T-helper 9 cell (primary cell): Measurements from ENCODE around the gene GRIK4.

Experiments
- DNase-seq: peaks from one replicate; pipeline ENCODE4 v3.0.0-alpha.2; 2020

GRIK4 gene

DNA sequence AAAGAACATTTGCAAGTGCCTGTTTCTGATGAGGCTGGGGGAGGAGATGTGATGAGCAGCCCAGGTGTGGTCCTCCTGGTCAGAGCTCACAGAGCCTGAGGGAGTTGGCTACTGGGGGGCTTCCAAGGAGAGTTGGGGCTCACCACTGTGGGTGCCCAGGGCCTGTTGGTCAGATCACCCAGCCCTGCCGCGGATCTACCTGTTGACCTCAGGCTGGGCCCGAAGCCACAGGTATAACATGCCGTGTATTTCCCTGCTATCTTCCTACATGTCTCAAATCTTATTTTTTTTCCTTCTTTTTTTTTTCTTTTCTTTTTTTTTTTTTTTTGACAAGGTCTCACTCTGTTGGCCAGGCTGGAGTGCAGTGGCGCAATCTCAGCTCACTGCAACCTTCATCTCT, 312.7 kb downstream of the GRIK4 start:
- DNase-seq: no peak

DNA sequence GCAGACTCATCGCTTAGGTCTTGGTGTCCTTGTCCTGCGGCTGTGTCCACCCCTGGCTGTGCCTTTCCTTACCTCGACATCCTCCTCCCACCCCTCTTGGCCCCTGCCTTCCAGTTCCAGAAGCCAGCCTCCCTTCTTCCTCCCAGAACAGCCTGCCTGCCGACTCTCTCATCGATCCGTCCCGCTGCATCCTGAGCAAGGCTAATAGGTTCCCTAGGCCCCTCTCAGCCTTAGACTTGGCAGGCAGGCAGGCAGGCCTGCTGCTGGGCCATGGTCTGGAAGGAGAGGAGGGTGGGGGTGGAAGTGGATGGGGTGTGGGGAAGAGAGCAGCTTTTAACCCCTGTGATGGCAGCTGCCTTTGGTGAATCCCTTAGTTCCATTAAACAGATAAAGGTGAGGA, 315.6 kb downstream of the GRIK4 start:
- DNase-seq: no peak

DNA sequence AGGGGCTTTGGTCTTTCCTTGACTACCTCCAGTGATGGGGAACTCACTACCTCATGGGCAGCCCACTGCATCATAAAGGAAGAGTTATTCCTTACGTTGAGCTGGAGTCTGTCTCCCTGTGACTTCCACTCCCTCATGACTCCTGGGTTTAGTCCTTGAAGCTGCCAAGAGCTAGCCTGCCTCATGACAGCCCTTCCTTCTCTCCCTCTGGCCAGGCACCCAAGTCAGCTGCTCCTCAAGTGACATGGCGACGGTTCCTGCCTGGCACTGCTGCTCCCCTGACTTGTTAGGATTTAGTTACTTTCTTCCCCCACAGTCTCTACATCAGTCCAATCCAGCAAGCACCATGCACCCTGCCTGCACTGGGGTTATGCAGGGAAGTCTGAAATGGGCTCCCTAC, 316.3 kb downstream of the GRIK4 start:
- no peak for DNase-seq

DNA sequence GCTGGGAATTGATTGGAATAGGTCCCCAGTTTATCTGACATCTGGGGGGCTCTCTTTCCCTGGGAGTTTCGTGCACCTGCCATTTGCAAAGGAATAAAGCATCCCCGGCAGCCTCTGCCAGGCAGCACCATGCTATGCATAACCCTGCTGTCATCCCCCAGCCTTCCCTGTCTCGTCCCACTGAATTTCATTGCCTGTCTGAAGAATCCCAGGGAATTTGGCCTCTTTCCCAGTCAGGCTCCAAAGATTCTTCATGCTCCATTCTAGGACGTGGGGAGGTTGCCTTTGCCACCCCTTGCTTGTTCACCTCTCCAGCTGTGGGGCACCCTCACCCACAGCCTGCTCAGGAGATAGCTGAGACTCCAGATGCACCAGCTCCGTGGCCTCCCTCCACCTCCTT, 317.3 kb downstream of the GRIK4 start:
- DNase-seq: no peak

DNA sequence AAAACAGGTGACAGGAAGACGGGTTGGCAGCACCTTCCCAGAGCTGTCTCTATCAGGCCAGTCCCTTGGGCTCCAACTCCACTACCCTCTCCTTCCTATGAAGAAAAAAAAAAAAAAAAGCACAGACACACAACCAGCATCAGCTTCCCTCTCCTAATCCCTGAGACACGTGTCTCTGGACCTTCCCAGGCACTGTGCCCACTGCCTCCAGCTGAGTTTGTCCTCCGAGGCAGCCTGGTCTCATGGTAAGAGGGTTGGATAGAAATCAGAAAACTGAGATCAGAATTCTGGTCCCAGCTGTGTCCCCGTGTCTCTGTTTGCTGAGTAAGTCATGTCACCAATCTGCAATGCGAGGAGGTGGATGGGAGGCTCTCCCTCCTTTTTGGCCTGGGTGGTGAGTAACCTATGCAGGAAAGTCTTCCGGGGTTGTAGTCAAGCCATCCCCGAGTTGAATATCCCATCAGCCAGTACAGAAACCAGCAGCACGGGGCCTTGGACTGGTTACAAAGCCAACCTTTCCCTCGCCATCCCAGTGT, 318.6 kb downstream of the GRIK4 start:
- no peak for DNase-seq

DNA sequence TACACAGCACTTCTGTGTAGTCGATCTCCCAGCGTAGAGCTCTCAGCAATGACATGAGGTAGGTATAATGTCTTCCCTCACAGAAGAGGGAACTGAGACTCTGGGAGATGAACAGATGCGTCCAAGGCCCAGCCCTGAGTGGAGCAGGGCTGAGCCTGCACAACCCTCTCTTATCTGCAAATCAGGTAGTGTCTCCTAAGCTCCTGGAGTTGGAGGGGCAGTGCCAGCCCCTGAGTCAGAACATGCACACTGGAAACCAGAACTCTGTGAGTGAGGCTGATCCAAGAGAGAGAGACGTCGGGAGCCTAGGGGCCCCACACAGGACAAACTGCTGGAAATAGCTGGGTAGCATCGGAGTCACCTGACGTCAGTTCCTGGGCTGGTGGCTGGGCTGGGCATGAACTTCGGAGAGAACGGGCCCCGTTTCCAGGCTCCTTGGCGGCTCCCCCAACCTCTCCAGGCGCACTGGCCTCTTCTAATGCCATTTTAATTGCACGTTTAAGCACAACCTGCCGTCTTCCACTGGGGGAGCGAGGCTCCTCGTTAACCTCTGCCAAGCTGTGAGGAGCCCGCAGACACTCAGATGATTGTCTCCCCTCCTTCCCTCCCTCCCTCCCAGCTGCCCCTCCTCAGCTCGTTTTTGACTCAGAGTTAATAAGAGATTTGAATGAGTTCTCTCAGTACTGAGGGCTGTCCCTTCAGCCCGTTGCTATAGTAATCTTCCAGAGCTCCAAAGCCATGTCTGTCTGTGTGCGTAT, 321.1 kb downstream of the GRIK4 start:
- no peak for DNase-seq

DNA sequence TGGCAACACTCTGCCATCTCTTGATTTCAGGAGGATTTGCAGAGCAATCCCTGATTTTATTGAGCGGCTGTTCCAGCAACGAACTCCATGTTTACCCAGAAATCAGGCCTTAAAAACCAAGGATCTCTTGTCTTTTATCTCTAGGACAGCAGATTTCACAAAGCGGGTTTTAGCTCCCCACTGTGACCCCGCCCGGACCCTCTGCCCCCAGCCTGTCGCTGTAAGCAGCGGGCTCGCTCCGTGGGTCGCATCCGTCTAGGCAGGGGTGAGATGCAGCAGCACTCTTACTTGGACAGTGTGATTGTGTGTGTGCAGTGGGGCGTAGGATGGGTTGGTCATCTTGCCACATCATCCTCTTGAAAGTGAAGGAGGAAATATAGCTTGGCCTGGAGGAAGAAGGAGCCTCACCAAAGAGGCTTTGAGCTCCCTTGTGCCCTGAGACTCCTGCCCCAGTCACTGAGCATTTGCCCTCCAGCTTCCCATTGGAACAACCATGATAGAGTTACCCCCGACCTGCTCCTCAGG, 323.2 kb downstream of the GRIK4 start:
- no peak for DNase-seq

DNA sequence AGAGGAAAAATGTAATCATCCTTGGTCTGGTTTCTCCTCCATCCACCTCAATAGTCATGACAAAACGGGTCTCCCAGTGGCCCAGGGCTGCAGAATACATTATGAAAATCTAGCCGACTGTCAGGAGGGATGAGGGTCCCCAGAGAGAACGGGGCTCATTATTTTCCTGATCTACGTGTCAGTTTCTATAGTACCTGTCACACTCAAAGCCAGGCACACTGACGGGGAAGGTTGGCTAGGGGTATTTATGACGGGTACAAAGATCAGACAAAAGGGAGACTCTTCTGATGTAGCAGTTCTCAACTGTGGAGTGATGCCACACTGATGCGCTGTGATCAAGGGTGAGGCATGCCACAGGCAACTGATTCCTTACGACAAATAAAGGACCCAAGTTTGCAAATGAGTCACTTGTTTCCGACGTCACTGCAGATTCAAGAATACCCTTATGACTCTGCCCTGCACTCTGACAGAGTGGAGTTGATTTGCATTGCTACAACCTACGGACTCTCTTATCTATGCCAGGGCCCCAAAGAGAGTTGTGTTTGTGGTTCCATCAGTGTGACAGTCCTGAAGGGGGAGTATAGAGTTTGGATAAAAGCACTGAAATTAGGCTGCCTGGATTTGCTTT, 324.2 kb downstream of the GRIK4 start:
- DNase-seq: no peak

DNA sequence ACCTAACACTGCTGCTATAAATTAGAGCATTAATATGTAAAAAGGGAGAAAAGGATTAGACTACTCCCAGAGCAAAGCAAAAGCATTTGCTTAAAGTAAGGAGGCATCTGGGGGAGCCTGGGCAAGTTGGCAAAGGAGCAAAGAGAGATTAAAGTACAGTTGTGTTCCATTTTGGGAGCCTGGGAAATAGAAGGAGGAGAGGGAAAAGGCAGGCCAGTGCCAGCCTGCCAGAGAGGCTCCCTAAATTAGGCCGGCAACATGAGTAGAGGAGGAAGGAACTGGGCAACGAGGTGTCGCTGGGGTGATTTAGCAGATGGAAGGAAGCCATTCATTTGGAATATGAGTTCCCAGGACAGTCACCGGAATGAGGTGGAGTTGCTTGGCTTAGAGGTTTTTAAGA, 326.1 kb downstream of the GRIK4 start:
- no peak for DNase-seq

DNA sequence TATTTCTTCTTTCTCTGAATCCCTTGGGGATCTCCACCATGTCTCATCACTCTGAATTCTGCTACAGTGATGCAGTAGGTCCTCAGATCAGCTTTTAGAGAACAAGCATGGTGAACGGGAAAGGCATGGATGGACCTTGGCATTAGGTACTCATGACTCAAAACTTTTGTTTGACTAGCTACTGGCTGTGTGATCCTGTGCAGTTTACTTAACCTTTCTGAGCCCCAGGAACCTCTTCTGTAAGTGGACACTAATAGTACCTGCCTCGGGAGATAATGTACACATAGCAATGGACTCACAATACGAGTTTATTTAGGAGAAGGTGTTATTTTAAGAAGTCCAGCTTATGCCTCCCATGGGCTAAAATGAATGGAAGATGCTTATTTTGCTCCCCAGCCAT, 327.7 kb downstream of the GRIK4 start:
- no peak for DNase-seq

DNA sequence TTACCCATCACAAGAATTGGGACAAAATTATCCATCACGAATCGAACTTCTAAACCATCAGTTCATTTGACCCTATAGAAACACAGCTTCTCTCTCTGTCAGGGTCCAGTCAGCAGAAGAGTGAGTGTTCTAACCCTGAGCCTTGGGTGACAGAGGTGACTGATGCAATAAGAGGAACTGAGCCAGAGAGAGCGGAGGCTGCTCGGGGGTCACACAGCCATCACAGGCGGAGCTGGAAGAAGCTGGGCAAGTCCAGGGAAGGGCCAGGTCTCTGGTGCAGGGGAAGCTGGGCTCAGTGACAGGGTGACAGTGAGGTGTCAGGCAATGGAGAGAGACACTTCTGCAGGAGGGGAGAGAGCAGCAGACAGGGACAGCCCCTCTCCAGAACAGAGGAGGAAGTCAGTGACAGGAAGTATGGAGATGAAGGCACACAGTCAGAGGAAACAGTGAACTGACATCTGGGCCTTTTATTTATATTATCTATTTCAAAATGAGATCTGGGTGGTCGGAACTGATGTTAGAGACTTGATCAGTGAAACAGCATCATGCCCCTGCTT, 328.4 kb downstream of the GRIK4 start:
- no peak for DNase-seq

DNA sequence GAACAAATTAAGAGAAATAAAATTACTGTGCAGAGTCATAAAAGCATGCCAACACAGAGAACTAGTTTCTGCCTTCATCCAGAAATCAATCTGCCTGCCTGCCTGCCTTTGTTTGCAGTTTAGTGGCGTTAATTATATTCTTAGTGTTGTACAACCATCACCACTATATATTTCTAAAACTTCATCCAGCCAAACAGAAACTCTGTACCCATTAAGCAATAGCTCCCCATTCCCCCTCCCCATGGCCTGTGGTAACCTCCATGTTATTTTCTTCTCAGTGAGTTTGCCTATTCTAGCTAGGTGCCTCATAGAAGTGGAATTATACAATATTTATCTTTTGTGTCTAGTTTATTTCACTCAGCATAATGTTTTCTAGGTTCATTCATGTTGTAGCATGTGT, 329.1 kb downstream of the GRIK4 start:
- DNase-seq: no peak

DNA sequence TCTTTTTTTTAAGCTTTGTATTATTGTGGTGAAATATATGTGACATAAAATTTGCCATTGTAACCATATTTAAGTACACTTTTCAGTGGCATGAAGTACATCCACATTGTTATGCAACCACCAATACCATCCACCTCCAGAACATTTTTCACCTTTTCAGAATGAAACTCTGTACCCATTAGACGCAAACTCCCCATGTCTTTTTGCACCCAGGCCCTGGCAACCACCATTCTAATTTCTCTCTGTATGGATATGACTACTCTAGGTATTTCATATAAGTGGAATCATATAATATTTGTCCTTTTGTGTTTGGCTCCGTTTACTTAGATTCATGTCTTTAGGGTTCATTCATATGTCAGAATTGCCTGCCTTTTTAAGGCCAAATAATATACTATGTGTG, 329.5 kb downstream of the GRIK4 start:
- DNase-seq: no peak

DNA sequence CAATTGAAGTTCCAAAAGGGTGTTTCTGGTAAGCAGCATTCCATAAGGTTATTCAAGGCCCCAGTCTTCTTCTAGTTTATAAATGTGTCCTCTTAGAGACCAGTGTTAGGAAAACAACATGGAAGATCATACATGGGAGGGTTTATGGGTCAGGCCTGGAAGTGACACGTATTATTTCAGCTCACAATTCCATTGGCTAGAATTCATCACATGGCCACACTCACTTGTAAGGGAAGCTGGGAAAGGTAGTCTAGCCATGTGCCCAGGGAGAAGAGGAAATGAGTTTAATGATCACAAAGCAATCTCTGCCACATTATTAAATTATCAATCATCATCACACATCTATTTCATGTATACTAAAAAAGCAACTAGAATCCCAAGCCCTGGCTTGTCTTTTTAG, 330.6 kb downstream of the GRIK4 start:
- DNase-seq: no peak

DNA sequence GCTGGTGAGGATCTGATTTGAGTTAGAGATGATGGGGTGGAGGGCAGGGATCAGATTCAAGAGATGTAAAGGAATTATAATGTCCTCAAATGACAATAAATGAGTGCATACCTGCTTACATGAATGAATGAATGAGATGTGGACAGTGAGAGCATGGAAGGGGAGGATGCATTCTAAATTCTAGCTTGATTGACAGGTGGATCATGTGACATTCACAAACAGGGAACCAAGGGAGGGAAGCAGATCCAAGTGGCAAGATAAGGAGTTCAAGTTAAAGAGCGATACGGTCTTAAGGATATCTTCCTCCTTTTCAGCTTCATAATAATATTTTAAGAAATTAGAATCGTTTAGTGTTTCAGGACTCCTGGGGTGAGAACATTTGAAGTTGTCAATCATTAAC, 341.9 kb downstream of the GRIK4 start:
- no peak for DNase-seq

DNA sequence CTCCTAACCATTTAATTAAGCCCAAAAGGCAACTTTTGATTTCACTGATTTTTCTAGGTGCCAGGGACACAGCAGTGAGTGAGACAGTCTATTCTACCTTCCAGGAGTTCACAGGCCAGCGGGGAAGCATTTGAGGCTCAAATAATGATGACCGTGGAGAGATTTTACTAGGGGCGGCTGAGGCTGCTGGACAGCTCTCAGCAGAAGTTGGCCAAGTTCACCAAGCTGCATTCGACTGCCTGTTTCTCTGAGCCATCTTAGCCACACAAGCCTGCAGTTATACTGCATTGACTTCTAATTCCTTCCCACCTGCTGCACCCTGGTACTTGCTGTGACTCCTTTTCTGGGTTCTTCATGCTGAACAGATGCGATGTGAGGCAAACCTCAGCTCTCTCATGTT, 343.4 kb downstream of the GRIK4 start:
- no peak for DNase-seq

DNA sequence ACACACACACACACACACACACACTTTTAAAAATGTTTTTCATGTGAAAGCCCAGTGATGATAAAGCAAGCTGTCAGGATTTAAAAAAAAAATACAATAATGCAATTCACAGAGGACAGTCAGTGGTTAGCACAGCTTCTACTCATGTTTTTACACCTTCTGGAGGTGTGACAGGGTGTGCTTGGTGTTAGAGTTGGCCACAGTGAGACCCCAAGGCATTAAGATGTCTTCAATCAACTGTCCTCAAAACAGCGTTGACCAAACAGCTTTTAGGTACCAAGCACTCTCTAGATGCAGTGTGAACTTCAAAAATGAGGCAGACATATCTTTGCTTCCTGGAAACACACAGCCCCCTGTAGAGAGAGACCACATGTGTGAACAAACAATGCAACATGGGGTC, 346.0 kb downstream of the GRIK4 start:
- no peak for DNase-seq

DNA sequence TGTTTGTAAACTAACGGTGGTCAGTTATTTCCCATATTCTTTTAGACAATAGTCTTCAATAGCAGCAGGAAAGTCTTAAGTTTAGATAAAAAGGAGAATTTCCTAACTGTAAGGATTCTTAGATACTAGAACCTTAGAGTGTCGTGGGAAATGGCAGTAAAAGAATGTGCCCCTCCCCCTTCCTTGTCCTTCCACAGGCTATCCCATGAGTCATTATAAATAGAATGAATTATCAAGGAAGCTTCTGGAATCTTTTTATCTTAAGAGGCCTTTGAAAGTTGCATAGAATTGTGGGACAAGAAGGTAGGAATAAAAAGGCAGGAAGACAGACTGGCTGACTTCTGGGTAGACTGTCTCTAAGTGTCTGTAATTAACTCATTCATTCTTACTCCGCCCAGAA, 347.2 kb downstream of the GRIK4 start:
- no peak for DNase-seq

DNA sequence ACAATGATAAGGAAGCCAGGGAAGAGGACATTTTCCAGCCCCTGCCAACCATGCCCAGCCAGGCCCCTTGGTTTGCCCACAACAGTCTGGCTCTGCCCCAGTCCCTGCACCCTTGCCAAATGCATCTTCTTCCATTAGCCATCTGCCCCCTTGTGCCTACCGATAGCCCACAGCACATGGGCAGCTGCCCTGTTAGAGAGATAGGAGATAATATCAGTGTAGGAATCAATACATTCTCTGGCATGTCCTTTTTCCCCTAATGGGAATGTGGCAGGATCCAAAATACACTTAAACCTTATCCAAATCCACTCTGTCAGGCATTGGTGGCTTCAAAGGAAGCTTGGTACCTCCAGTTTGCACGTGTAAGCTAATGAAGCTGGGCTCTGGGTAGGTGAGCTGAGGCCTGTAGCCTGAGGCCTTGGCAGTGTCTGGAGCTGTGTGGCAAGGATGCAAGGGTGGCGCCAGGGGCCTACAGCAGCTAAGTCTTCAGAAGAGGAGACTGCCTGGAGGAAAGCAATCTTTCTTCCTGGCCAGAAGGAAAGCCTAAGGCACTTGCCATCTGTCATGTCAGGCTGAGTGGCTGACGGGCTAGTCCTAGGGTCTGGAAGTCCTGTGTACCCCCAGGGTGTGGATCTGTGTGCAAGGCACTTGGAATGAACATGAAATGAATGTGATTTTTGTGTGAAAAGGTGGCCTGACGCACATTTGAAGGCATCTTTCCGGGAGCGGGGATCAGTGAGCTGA, 348.2 kb downstream of the GRIK4 start:
- no peak for DNase-seq

DNA sequence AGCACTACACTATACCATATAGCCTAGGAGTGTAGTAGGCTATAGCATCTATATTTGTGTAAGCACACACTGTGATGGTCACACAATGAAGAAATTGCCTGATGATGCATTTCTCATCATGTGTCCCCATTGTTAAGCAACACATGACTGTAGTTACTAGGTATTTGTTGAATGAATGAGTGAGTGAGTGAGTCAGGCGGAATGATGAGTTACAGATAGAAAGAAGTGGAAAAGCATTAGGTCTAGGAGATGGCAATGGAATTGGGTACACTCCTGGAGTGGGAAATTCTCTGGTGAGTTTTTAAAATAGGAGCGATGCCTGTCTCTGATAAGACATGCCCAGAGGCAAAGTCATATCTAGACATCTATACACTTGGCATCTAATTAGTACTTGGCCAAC, 351.8 kb downstream of the GRIK4 start:
- no peak for DNase-seq

DNA sequence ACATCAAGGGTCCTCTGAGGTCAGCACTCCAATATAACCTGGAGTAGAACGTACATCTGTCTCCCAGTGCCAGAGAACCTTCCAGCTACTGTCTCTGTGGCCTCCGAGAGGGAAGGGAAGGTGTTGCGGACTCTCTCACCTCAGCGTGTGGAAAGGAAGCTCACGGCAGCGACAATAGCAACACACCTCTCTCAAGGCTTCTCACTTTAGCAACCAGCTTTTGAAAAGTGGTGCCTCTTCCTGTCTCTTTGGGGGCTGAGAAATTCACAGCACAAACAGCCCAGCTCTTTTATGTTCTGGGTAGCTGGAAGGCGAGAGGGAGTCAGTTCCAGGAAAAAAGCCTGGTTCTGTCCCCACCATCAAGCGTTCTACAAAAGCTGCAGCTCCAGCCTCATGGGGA, 355.5 kb downstream of the GRIK4 start:
- no peak for DNase-seq

DNA sequence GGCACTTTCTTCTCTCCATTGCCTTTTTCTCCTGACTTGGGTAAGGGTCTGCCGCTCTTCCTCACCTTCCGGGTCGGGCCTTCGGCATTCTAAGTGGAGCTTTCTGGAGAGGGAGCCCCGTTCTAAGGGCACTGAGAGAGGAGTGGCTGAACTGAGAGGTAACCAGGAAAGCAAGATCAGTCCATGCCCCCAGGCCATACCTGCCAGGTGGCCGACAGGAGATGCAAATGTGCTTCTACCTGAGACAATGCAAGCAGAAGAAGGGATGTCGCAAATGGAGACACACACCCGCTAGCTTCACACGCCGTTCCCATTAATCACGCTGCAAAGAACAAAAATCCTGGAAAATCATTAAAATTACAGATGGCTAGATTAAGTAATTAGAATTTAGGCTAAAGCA, 356.0 kb downstream of the GRIK4 start:
- DNase-seq: no peak

DNA sequence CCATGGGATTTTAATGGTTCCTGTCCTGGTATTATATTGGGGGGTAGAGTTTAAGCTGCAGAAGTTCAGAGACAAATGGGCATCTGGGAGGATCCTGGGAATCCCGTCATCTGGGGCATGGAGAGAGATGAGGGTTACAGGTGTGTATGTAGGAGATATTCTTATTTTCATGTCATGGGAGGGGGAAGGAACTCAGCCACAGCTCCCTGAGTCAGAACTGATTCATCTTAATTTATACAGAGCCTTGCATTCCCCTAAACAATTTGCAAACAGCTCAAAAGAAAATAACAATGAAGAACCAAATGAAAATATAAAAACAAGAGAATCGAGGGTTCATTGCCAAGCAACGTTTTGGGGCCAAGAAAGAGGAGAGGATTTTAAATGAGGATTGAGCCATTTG, 356.4 kb downstream of the GRIK4 start:
- DNase-seq: no peak
